ENCODE data around the gene LYZL2.
"Not testable (repeated sequence)": the region's sequence is repeated elsewhere in the genome, so short reads cannot be mapped to it uniquely, and the experiment has no call there.

Gene LYZL2

GRCh38 chr10:30592770-30593169, 36.8 kb downstream of the LYZL2 start:
- not testable (repeated sequence) for H3K79me2 ChIP-seq (ENCODE audit: control insufficient read depth, insufficient read depth, low read length, unreplicated experiment); H2AFZ ChIP-seq (ENCODE audit: low read length, unreplicated experiment); H3K36me3 ChIP-seq (ENCODE audit: insufficient read depth, low read length); H3K27ac ChIP-seq (ENCODE audit: low read depth, low read length); H3K4me1 ChIP-seq (ENCODE audit: control insufficient read depth, insufficient read depth, low read length, unreplicated experiment); H3K4me3 ChIP-seq (ENCODE audit: low read depth, low read length); H3K27me3 ChIP-seq (ENCODE audit: insufficient read depth, low read length)

GRCh38 chr10:30591249-30591670, 38.3 kb downstream of the LYZL2 start:
- Histone ChIP-seq H3K27me3 (ENCODE audit: insufficient read depth, low read length) (no peaks in the 10 kb centered on the region; the same call in 1 of the 2 replicates), H3K27ac (ENCODE audit: low read depth, low read length) (no peak overlapping the region), H3K4me1 (ENCODE audit: control insufficient read depth, insufficient read depth, low read length, unreplicated experiment) (no peaks in the 10 kb centered on the region), H2AFZ (ENCODE audit: low read length, unreplicated experiment) (no peak overlapping the region), H3K79me2 (ENCODE audit: control insufficient read depth, insufficient read depth, low read length, unreplicated experiment) (no peaks in the 10 kb centered on the region), H3K4me3 (ENCODE audit: low read depth, low read length) (no peak overlapping the region), H3K36me3 (ENCODE audit: insufficient read depth, low read length) (no peaks in the 10 kb centered on the region)

- Histone ChIP-seq H3K27ac (ENCODE audit: low read depth, low read length) (no peak overlapping the region), H3K4me3 (ENCODE audit: low read depth, low read length) (no peak overlapping the region), H3K36me3 (ENCODE audit: insufficient read depth, low read length) (no peaks in the 10 kb centered on the region), H3K27me3 (ENCODE audit: insufficient read depth, low read length) (no peaks in the 10 kb centered on the region; the same call in 1 of the 2 replicates), H3K79me2 (ENCODE audit: control insufficient read depth, insufficient read depth, low read length, unreplicated experiment) (no peaks in the 10 kb centered on the region), H3K4me1 (ENCODE audit: control insufficient read depth, insufficient read depth, low read length, unreplicated experiment) (no peaks in the 10 kb centered on the region), H2AFZ (ENCODE audit: low read length, unreplicated experiment) (no peak overlapping the region)
Measured at GRCh38 chr10:30589441-30589840, 40.1 kb downstream of the LYZL2 start.

GRCh38 chr10:30587522-30588031, 42.0 kb downstream of the LYZL2 start:
- Histone ChIP-seq H3K27ac (ENCODE audit: low read depth, low read length) (no peak overlapping the region), H3K27me3 (ENCODE audit: insufficient read depth, low read length) (no peaks in the 10 kb centered on the region), H3K79me2 (ENCODE audit: control insufficient read depth, insufficient read depth, low read length, unreplicated experiment) (no peaks in the 10 kb centered on the region), H3K4me3 (ENCODE audit: low read depth, low read length) (no peak overlapping the region), H3K36me3 (ENCODE audit: insufficient read depth, low read length) (no peaks in the 10 kb centered on the region), H3K4me1 (ENCODE audit: control insufficient read depth, insufficient read depth, low read length, unreplicated experiment) (peaks cover 6% of the 10 kb centered on the region), H2AFZ (ENCODE audit: low read length, unreplicated experiment) (no peak overlapping the region)

GRCh38 chr10:30586828-30587227, 42.7 kb downstream of the LYZL2 start:
- Histone ChIP-seq H3K4me3 (ENCODE audit: low read depth, low read length) (no peak overlapping the region), H2AFZ (ENCODE audit: low read length, unreplicated experiment) (no peak overlapping the region), H3K27me3 (ENCODE audit: insufficient read depth, low read length) (no peaks in the 10 kb centered on the region), H3K27ac (ENCODE audit: low read depth, low read length) (no peak overlapping the region), H3K79me2 (ENCODE audit: control insufficient read depth, insufficient read depth, low read length, unreplicated experiment) (no peaks in the 10 kb centered on the region), H3K4me1 (ENCODE audit: control insufficient read depth, insufficient read depth, low read length, unreplicated experiment) (peaks cover 6% of the 10 kb centered on the region), H3K36me3 (ENCODE audit: insufficient read depth, low read length) (no peaks in the 10 kb centered on the region)

- Histone ChIP-seq H3K36me3 (ENCODE audit: insufficient read depth, low read length) (no peaks in the 10 kb centered on the region), H3K27me3 (ENCODE audit: insufficient read depth, low read length) (no peaks in the 10 kb centered on the region), H3K4me3 (ENCODE audit: low read depth, low read length) (peak overlapping the region; percentile 76), H2AFZ (ENCODE audit: low read length, unreplicated experiment) (peak overlapping the region; percentile 95), H3K4me1 (ENCODE audit: control insufficient read depth, insufficient read depth, low read length, unreplicated experiment) (peaks cover 6% of the 10 kb centered on the region), H3K79me2 (ENCODE audit: control insufficient read depth, insufficient read depth, low read length, unreplicated experiment) (no peaks in the 10 kb centered on the region), H3K27ac (ENCODE audit: low read depth, low read length) (peak overlapping the region; percentile 60)
Measured at GRCh38 chr10:30583778-30584415, 45.7 kb downstream of the LYZL2 start.

GRCh38 chr10:30581779-30582380, 47.7 kb downstream of the LYZL2 start:
- Histone ChIP-seq H3K79me2 (ENCODE audit: control insufficient read depth, insufficient read depth, low read length, unreplicated experiment) (no peaks in the 10 kb centered on the region), H3K36me3 (ENCODE audit: insufficient read depth, low read length) (no peaks in the 10 kb centered on the region), H3K4me3 (ENCODE audit: low read depth, low read length) (no peak overlapping the region), H2AFZ (ENCODE audit: low read length, unreplicated experiment) (no peak overlapping the region), H3K27me3 (ENCODE audit: insufficient read depth, low read length) (no peaks in the 10 kb centered on the region), H3K27ac (ENCODE audit: low read depth, low read length) (no peak overlapping the region), H3K4me1 (ENCODE audit: control insufficient read depth, insufficient read depth, low read length, unreplicated experiment) (peaks cover 6% of the 10 kb centered on the region)

- Histone ChIP-seq H3K79me2 (ENCODE audit: control insufficient read depth, insufficient read depth, low read length, unreplicated experiment) (no peaks in the 10 kb centered on the region), H3K27me3 (ENCODE audit: insufficient read depth, low read length) (peaks cover 3% of the 10 kb centered on the region; the same call in 1 of the 2 replicates), H2AFZ (ENCODE audit: low read length, unreplicated experiment) (no peak overlapping the region), H3K36me3 (ENCODE audit: insufficient read depth, low read length) (no peaks in the 10 kb centered on the region), H3K4me1 (ENCODE audit: control insufficient read depth, insufficient read depth, low read length, unreplicated experiment) (peaks cover 6% of the 10 kb centered on the region), H3K4me3 (ENCODE audit: low read depth, low read length) (no peak overlapping the region), H3K27ac (ENCODE audit: low read depth, low read length) (no peak overlapping the region)
Measured at GRCh38 chr10:30580676-30581075, 48.9 kb downstream of the LYZL2 start.

- H3K4me1 ChIP-seq (ENCODE audit: control insufficient read depth, insufficient read depth, low read length, unreplicated experiment) = peaks cover 6% of the 10 kb centered on the region
- H2AFZ ChIP-seq (ENCODE audit: low read length, unreplicated experiment) = no peak overlapping the region
- no peak overlapping the region for H3K27ac ChIP-seq (ENCODE audit: low read depth, low read length)
- no peaks in the 10 kb centered on the region for H3K79me2 ChIP-seq (ENCODE audit: control insufficient read depth, insufficient read depth, low read length, unreplicated experiment)
- H3K27me3 ChIP-seq (ENCODE audit: insufficient read depth, low read length) = peaks cover 3% of the 10 kb centered on the region; the same call in 1 of the 2 replicates
- H3K4me3 ChIP-seq (ENCODE audit: low read depth, low read length) = no peak overlapping the region
- H3K36me3 ChIP-seq (ENCODE audit: insufficient read depth, low read length) = no peaks in the 10 kb centered on the region
Measured at GRCh38 chr10:30580241-30580640, 49.3 kb downstream of the LYZL2 start.

GRCh38 chr10:30579574-30579973, 50.0 kb downstream of the LYZL2 start:
- Histone ChIP-seq H3K79me2 (ENCODE audit: control insufficient read depth, insufficient read depth, low read length, unreplicated experiment) (no peaks in the 10 kb centered on the region), H3K36me3 (ENCODE audit: insufficient read depth, low read length) (no peaks in the 10 kb centered on the region), H3K4me1 (ENCODE audit: control insufficient read depth, insufficient read depth, low read length, unreplicated experiment) (peaks cover 6% of the 10 kb centered on the region), H3K4me3 (ENCODE audit: low read depth, low read length) (no peak overlapping the region), H3K27ac (ENCODE audit: low read depth, low read length) (no peak overlapping the region), H2AFZ (ENCODE audit: low read length, unreplicated experiment) (no peak overlapping the region), H3K27me3 (ENCODE audit: insufficient read depth, low read length) (peaks cover 3% of the 10 kb centered on the region; the same call in 1 of the 2 replicates)

GRCh38 chr10:30577048-30577447, 52.5 kb downstream of the LYZL2 start:
- Histone ChIP-seq H3K27me3 (ENCODE audit: insufficient read depth, low read length) (peaks cover 14% of the 10 kb centered on the region), H3K27ac (ENCODE audit: low read depth, low read length) (no peak overlapping the region), H3K4me3 (ENCODE audit: low read depth, low read length) (no peak overlapping the region), H3K79me2 (ENCODE audit: control insufficient read depth, insufficient read depth, low read length, unreplicated experiment) (no peaks in the 10 kb centered on the region), H3K4me1 (ENCODE audit: control insufficient read depth, insufficient read depth, low read length, unreplicated experiment) (no peaks in the 10 kb centered on the region), H3K36me3 (ENCODE audit: insufficient read depth, low read length) (no peaks in the 10 kb centered on the region), H2AFZ (ENCODE audit: low read length, unreplicated experiment) (no peak overlapping the region)
